ENCODE data around the gene MAML2. TPM values are rescaled to one million over a fixed set of nuclear protein-coding genes. Genes with fewer than 3 reads are reported as not detected.

Gene MAML2
- total RNA-seq, 2 experiments from 2014 or later, result 19.2 to 19.3 TPM

DNA sequence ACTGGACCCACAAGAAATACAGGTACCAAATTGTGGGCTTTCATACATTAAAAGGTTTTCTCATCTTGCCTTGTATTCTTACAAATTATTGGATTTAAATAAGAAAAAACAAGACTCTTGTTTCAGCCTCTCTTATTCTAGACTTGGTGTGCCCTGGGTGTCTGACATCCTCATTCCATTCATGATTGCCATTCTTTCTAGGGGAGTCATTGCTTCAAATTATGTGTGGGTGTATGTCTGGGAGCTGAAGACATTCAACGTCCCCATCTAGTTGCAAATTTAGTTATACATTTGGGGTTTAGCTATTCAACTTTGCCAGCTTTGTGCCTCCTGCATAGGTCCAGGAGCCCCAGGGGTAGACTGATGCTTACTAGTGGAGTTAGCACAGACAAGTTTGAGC, 18.1 kb downstream of the MAML2 start:
- H3K9me3 Mint-ChIP-seq, result no peaks in the 10 kb centered on the region
- DNase-seq, result no peak
- no peaks in the 10 kb centered on the region for H3K27me3 Mint-ChIP-seq
- POLR2A ChIA-PET, result no interaction called here
- peaks cover 29% of the 10 kb centered on the region for H3K4me1 Mint-ChIP-seq
- peaks cover 51% of the 10 kb centered on the region for H3K36me3 Mint-ChIP-seq (ENCODE audit: low read depth)
- no peak overlapping the region for H3K4me3 Mint-ChIP-seq
- no peak overlapping the region for H3K27ac Mint-ChIP-seq
- CTCF ChIA-PET, result interaction anchor here (1.0 kb wide), 1 partner anchor 18 kb away, joined by 3 read pairs; the partner anchor contains the start of gene MAML2

- CTCF ChIA-PET, result no interaction called here
- POLR2A ChIA-PET, result no interaction called here
- H3K4me1 Mint-ChIP-seq, result peaks cover 28% of the 10 kb centered on the region
- no peak overlapping the region for H3K27ac Mint-ChIP-seq
- no peaks in the 10 kb centered on the region for H3K9me3 Mint-ChIP-seq
- H3K36me3 Mint-ChIP-seq (ENCODE audit: low read depth), result peaks cover 54% of the 10 kb centered on the region
- no peak for DNase-seq
- no peaks in the 10 kb centered on the region for H3K27me3 Mint-ChIP-seq
- H3K4me3 Mint-ChIP-seq, result no peak overlapping the region
Observed at GRCh38 chr11:96323642-96323985, 19.4 kb downstream of the MAML2 start.

GRCh38 chr11:96322775-96323641, 20.0 kb downstream of the MAML2 start:
- Mint-ChIP-seq H3K27me3 (no peaks in the 10 kb centered on the region), H3K36me3 (ENCODE audit: low read depth) (peaks cover 51% of the 10 kb centered on the region), H3K4me3 (no peak overlapping the region), H3K27ac (no peak overlapping the region), H3K9me3 (no peaks in the 10 kb centered on the region), H3K4me1 (peaks cover 30% of the 10 kb centered on the region)
- CTCF ChIA-PET, result interaction anchor here (1.6 kb wide), 1 partner anchor 20 kb away, joined by 7 read pairs; the partner anchor contains the start of gene MAML2
- DNase-seq, result no peak
- POLR2A ChIA-PET, result interaction anchor here (0.8 kb wide), 1 partner anchor 17 kb away, joined by 4 read pairs; no protein-coding TSS in a partner anchor

DNA sequence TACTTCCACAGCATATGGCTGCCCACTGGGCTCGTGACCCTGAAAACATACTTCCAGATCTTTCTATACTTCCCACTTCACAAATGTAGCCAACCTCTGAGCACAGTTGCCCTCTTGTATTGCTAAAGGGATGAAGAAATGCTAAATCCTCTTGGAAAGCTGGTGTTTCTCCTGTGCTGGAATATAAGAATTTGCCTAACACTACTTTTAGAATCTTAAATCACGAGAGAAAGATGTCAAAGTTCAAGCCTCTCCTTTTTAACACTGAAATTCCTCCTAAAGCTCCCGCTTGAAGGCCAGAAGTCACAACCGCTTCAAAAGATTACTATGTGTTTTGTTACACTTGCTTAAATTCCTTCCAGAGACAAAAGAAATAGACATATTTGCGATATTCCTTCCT, 21.9 kb downstream of the MAML2 start:
- H3K36me3 Mint-ChIP-seq (ENCODE audit: low read depth), result peaks cover 63% of the 10 kb centered on the region
- H3K27ac Mint-ChIP-seq, result no peak overlapping the region
- peaks cover 50% of the 10 kb centered on the region for H3K4me1 Mint-ChIP-seq
- DNase-seq, result no peak
- CTCF ChIA-PET, result no interaction called here
- POLR2A ChIA-PET, result interaction anchor here (1.5 kb wide), 1 partner anchor 11 kb away, joined by 3 read pairs; no protein-coding TSS in a partner anchor
- H3K27me3 Mint-ChIP-seq, result no peaks in the 10 kb centered on the region
- H3K4me3 Mint-ChIP-seq, result no peak overlapping the region
- H3K9me3 Mint-ChIP-seq, result no peaks in the 10 kb centered on the region

DNA sequence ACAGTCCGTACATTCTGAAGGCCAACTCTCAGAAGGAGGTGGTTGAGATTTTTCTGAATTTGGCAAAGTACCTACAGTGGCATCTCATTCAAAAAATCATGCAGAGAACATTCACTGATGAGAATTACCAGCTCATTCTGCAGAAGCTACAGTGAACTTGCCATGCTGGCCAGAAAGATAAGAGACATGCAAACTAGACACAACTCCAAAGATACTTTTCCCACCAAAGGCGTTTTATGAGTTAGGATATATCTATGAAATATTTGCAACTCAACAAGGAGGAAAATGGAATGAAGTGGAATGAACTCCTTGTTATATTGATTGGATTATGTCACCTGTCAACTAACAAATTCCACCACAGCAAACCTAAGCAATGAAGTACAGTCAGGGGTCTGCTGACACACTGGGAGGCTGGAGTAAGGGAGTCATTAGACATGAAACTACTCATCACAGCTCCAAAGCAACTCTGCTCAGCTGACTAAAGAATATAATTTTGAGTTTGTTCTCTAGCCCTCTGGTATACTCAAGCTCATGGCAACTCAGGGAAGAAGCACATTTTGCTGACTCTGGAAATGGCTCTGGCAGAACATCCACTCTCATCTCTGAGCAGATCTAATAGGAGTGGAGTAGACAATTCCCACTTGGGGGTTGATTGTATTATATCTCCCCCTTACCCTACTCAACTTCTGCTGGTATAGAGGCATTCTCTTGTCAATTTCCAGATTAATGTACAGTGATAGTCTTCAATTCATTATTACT, 22.9 kb downstream of the MAML2 start:
- H3K9me3 Mint-ChIP-seq, result no peaks in the 10 kb centered on the region
- H3K27ac Mint-ChIP-seq, result no peak overlapping the region

DNA sequence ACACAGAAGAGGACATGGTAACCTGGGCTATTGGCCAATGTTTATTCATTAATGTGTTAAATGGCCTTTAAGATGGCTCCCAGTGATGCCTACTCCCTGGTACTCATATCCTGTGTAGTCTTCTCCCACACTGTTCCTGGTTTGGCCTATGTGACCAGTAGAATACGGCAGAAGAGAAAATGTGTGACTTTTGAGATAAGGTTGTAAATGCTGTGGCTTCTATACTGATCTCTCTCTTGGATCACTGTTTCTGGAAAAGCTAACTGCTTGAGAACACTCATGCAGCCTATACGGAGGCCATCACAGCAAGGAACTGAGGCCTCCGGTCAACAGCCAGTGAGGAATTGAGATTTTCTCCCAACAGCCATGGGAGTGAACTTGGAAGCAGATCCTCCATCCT, 24.1 kb downstream of the MAML2 start:
- H3K4me1 Mint-ChIP-seq, result peaks cover 69% of the 10 kb centered on the region
- H3K27me3 Mint-ChIP-seq, result no peaks in the 10 kb centered on the region
- ChIA-PET CTCF (interaction anchor here (0.7 to 3.7 kb wide), 2 partner anchors 21 to 24 kb away, joined by 3 to 20 read pairs; partner anchors contain the start of gene MAML2), POLR2A (interaction anchor here (0.6 to 2.1 kb wide), 6 partner anchors 10 to 31 kb away, joined by 3 to 8 read pairs (median 4); partner anchors contain the start of gene MAML2)
- no peak for DNase-seq
- H3K27ac Mint-ChIP-seq, result no peak overlapping the region
- no peaks in the 10 kb centered on the region for H3K9me3 Mint-ChIP-seq
- H3K36me3 Mint-ChIP-seq (ENCODE audit: low read depth), result peaks cover 69% of the 10 kb centered on the region
- no peak overlapping the region for H3K4me3 Mint-ChIP-seq

More for the DNA sequence above, 22.9 kb downstream of the MAML2 start:
- ChIA-PET POLR2A (interaction anchor here (1.3 to 1.6 kb wide), 3 partner anchors 8 to 29 kb away, joined by 3 to 5 read pairs (median 4); no protein-coding TSS in a partner anchor), CTCF (interaction anchor here (3.7 kb wide), 1 partner anchor 22 kb away, joined by 20 read pairs; the partner anchor contains the start of gene MAML2)
- Mint-ChIP-seq H3K36me3 (ENCODE audit: low read depth) (peaks cover 69% of the 10 kb centered on the region), H3K4me3 (no peak overlapping the region), H3K27me3 (no peaks in the 10 kb centered on the region), H3K4me1 (peaks cover 57% of the 10 kb centered on the region)
- DNase-seq, result no peak

GRCh38 chr11:96318399-96318798, 24.6 kb downstream of the MAML2 start:
- no peak for DNase-seq
- Mint-ChIP-seq H3K27me3 (no peaks in the 10 kb centered on the region), H3K4me3 (no peak overlapping the region), H3K27ac (peak overlapping the region; percentile 77), H3K4me1 (peaks cover 74% of the 10 kb centered on the region), H3K9me3 (no peaks in the 10 kb centered on the region), H3K36me3 (ENCODE audit: low read depth) (peaks cover 67% of the 10 kb centered on the region)
- ChIA-PET CTCF (interaction anchor here (0.7 to 3.7 kb wide), 3 partner anchors 21 to 24 kb away, joined by 3 to 20 read pairs (median 3); partner anchors contain the start of gene MAML2), POLR2A (interaction anchor here (0.6 to 2.1 kb wide), 7 partner anchors 10 to 39 kb away, joined by 3 to 8 read pairs (median 4); partner anchors contain the start of gene MAML2)

DNA sequence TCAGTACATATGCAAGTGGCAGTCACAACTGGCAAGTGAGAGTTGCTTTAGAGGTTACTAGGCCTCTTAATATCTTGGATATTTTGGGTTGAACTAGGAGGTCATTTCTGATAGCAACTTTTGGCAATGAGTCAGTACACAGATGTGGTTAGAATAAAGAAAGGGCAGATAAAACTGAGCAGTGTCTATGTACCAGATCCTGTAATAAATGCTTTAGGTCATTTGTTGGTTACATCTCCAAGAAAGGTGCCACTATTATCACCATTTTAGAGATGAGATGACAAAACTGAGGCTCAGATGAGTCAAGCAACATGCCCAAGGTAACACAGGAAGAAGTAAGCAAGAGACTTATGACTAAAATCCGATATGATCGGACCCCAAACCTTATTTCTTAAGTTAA, 25.0 kb downstream of the MAML2 start:
- Mint-ChIP-seq H3K9me3 (no peaks in the 10 kb centered on the region), H3K36me3 (ENCODE audit: low read depth) (peaks cover 69% of the 10 kb centered on the region), H3K27ac (peak overlapping the region; percentile 77), H3K4me1 (peaks cover 77% of the 10 kb centered on the region), H3K4me3 (no peak overlapping the region), H3K27me3 (no peaks in the 10 kb centered on the region)
- ChIA-PET CTCF (interaction anchor here (0.8 to 3.7 kb wide), 2 partner anchors 22 to 24 kb away, joined by 3 to 20 read pairs; partner anchors contain the start of gene MAML2), POLR2A (interaction anchor here (0.6 to 2.1 kb wide), 5 partner anchors 10 to 38 kb away, joined by 3 to 8 read pairs (median 4); partner anchors contain the start of gene MAML2)
- no peak for DNase-seq

DNA sequence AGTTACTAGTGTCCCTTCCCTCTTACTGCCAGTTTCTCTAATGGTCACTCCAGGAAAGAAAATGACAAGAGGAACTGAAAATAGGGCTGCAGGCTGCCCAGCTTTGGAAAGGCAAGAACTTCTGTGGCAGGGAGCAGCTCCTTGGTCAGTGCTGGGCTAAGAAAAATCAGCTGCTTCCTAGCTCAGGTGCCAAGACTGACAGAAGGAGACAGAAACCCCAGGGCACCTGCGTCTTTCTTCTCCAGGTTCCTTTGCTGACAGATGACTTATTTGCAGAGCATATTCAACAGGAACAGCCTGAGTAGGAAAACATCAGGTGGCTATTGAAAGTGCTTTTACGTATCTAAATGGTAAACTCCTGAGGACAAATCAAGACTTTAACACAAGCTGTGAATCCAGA, 25.4 kb downstream of the MAML2 start:
- Mint-ChIP-seq H3K27ac (peak overlapping the region; percentile 77), H3K27me3 (no peaks in the 10 kb centered on the region), H3K4me1 (peaks cover 79% of the 10 kb centered on the region), H3K4me3 (no peak overlapping the region), H3K9me3 (no peaks in the 10 kb centered on the region), H3K36me3 (ENCODE audit: low read depth) (peaks cover 68% of the 10 kb centered on the region)
- no peak for DNase-seq
- ChIA-PET CTCF (interaction anchor here (0.8 to 3.7 kb wide), 2 partner anchors 23 to 25 kb away, joined by 3 to 20 read pairs; partner anchors contain the start of gene MAML2), POLR2A (interaction anchor here (1.2 to 2.1 kb wide), 4 partner anchors 10 to 38 kb away, joined by 3 to 8 read pairs (median 4); no protein-coding TSS in a partner anchor)

DNA sequence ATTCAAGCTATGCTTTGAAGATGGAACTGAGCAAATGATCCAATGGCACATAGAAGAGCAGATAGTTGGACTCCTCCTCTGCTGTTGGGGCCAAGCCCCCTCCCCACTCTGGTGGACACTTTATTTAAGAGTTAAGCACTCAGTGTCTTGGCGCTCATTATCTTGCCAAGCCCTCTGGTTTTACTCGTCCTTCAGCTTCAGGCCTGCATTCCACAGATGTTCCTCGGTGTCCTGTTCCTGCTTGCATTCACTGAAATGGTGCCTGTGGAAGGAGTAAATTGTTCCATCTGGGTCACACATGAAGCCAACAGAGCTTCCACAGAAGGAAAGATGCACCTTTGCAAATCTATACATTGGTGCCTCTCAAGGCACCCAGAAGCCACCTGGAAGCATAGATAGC, 26.1 kb downstream of the MAML2 start:
- Mint-ChIP-seq H3K4me3 (no peak overlapping the region), H3K27ac (no peak overlapping the region), H3K27me3 (no peaks in the 10 kb centered on the region), H3K4me1 (peaks cover 82% of the 10 kb centered on the region), H3K36me3 (ENCODE audit: low read depth) (peaks cover 68% of the 10 kb centered on the region), H3K9me3 (no peaks in the 10 kb centered on the region)
- ChIA-PET CTCF (interaction anchor here (3.7 kb wide), 1 partner anchor 26 kb away, joined by 20 read pairs; the partner anchor contains the start of gene MAML2), POLR2A (interaction anchor here (1.2 to 2.1 kb wide), 4 partner anchors 9 to 37 kb away, joined by 3 to 8 read pairs (median 4); partner anchors contain the start of gene MAML2)
- no peak for DNase-seq

GRCh38 chr11:96315476-96315875, 27.5 kb downstream of the MAML2 start:
- Mint-ChIP-seq H3K4me1 (peaks cover 80% of the 10 kb centered on the region), H3K27ac (no peak overlapping the region), H3K9me3 (no peaks in the 10 kb centered on the region), H3K4me3 (no peak overlapping the region), H3K27me3 (no peaks in the 10 kb centered on the region), H3K36me3 (ENCODE audit: low read depth) (peaks cover 68% of the 10 kb centered on the region)
- POLR2A ChIA-PET, result interaction anchor here (1.1 to 2.1 kb wide), 3 partner anchors 20 to 28 kb away, joined by 3 to 7 read pairs (median 5); partner anchors contain the start of gene MAML2
- no peak for DNase-seq
- CTCF ChIA-PET, result interaction anchor here (1.1 to 2.4 kb wide), 3 partner anchors 10 to 27 kb away, joined by 3 to 14 read pairs (median 9); partner anchors contain the start of gene MAML2

Data from activated CD4-positive, alpha-beta memory T cell treated with anti-CD3 and anti-CD28 coated beads, Interleukin-2, amount 10 ng/mL, durations not matched to agents 7 days and 5 days (primary cell).